Heart right ventricle (tissue), 16 donors: ENCODE data around the gene SPCS3. TPM values are rescaled to one million over a fixed set of nuclear protein-coding genes. Genes with fewer than 3 reads are reported as not detected.

Experiments
- ATAC-seq, 8 donors: fragments of 200-7000 bp; cut with Tn5 transposase; one replicate each; pipeline ENCODE4 v1.9.1; 2020; ENCODE audit warnings: mild to moderate bottlenecking in 8 of 8, moderate library complexity in 8 of 8, moderate number of reproducible peaks in 1 of 8
- DNase-seq, 2 donors: peaks; one replicate each; pipeline ENCODE4 v3.0.0-alpha.2; 2020
- H3K27ac ChIP-seq, 10 donors: fragments of 200-600 bp; sonication (generic) in 2 of 10; one replicate each; pipeline versions ENCODE4 v1.5.0 to v1.8.0; 2020 to 2022; ENCODE audit warnings: mild to moderate bottlenecking in 3 of 10
- H3K27me3 ChIP-seq, 7 donors: fragments of 200-600 bp; one replicate each; pipeline ENCODE4 v1.8.0; 2021 to 2022; ENCODE audit warnings: mild to moderate bottlenecking in 2 of 7
- H3K36me3 ChIP-seq, 9 donors: fragments of 200-600 bp; sonication (generic) in 1 of 9; one replicate each; pipeline versions ENCODE4 v1.5.0 to v1.8.0; 2020 to 2022; ENCODE audit warnings: mild to moderate bottlenecking in 2 of 9
- H3K4me1 ChIP-seq, 9 donors: fragments of 200-600 bp; sonication (generic) in 1 of 9; one replicate each; pipeline versions ENCODE4 v1.5.0 to v1.8.0; 2020 to 2022; ENCODE audit warnings: mild to moderate bottlenecking in 4 of 9
- H3K4me3 ChIP-seq, 10 donors: fragments of 200-600 bp; sonication (generic) in 2 of 10; one replicate each; pipeline versions ENCODE4 v1.5.0 to v1.8.0; 2020 to 2022; ENCODE audit warnings: mild to moderate bottlenecking in 7 of 10, moderate library complexity in 2 of 10
- H3K9me3 ChIP-seq, 11 donors: fragments of 200-600 bp in 10 of 11; sonication (generic) in 2 of 11; one replicate each; pipeline versions ENCODE4 v1.5.0 to v1.8.0; 2013 to 2022; ENCODE audit warnings: mild to moderate bottlenecking in 2 of 11, control low read depth in 1 of 11, moderate library complexity in 1 of 11
- CTCF ChIP-seq, 9 donors: fragments of 200-600 bp; sonication (generic) in 2 of 9; IDR thresholded peaks; one replicate each; pipeline versions ENCODE4 v1.5.0 to v1.8.0; 2021 to 2022; ENCODE audit warnings: antibody characterized with exemption in 9 of 9, mild to moderate bottlenecking in 5 of 9, moderate library complexity in 1 of 9
- WGBS, 2 donors: extraction: QIAGEN DNeasy Blood & Tissue Kit; methylation state at CpG; one replicate each; pipeline ENCODE4 v1.1.7; 2013; ENCODE audit warnings: inconsistent platforms in 1 of 2; 5-methylcytosine and 5-hydroxymethylcytosine counted together
- intact Hi-C, 10 donors: fragments of 100-400 bp; cut with DNase I; formaldehyde crosslinking; loops; one replicate each; pipeline versions ENCODE4 v1.11.1 to v1.14.2; 2022
- polyA plus RNA-seq, 2 donors: library from polyadenylated mRNA; stranded (reverse); fragments of 200-250 nt; gene quantifications; one replicate each; pipeline ENCODE4 v1.2.3, GENCODE V29; 2013
- total RNA-seq, 10 donors: library from RNA; stranded (reverse); fragmentation: NEBNext Ultra II Directional in 3 of 10; extraction: Animal tissue kit (Norgen Biotek cat#: 25700) in 3 of 10; gene quantifications; one replicate each; pipeline versions ENCODE4 v1.2.1 to v1.2.4, GENCODE V29; 2021 to 2023
- donor health status: Arrhythmogenic right ventricular cardiomyopathy.
- donor health status: ischemic (EF 13 %, LVEDD 7.1; RV severe dilation, severe dysfunction).
- donor health status: healthy with polysubstance abuse.
- donor health status: DM: no; HTN: yes; CAD: no.
- donor health status: DM: no; HTN: no; CAD: no.
- donor health status: ischemic (EF 25% LVEDD 6.9; RV normal size, moderate dysfunction).
- donor health status: ischemic (EF 25% LVEDD 5.7; RV mildly dilated, moderate dysfunction).
- donor health status: healthy.
- donor health status: DM: yes; HTN: yes; CAD: no.
- donor health status: Ischemic cardiomyopathy.
- donor health status: ischemic (EF 35%, LVEDD 5.7; RV mildly dilated, moderate dysfunction).
- donor health status: nonischemic (EF 11% LVEDD 7.7; RV severe dilation, severe dysfunction).
- donor health status: DM: yes; HTN: yes; CAD: no.
- donor health status: PGD.
- donor health status: ischemic (EF 29% LVEDD 5.4; RV normal size, mild dysfunction).
- donor health status: nonischemic (EF 23%, LVEDD 6.1; RV moderate dilation, normal function).

SPCS3 gene
- total and polyA plus RNA-seq, 12 donors: 21.7 to 122 (median 90.9) TPM

- H3K9me3 ChIP-seq: no peaks in the 10 kb centered on the region
- intact Hi-C loops: no loop called here
- WGBS, 2 donors: 58 to 66% methylated on average over 6 of the region's 6 CpGs
- H3K27ac ChIP-seq: no peak overlapping the region
- DNase-seq: no peak
- H3K4me3 ChIP-seq: no peak overlapping the region
- TF ChIP-seq CTCF (IDR thresholded peaks at IDR 0.05): no peak
- no peak for ATAC-seq
- H3K36me3 ChIP-seq: no peaks in the 10 kb centered on the region
- H3K27me3 ChIP-seq: no peaks in the 10 kb centered on the region
- H3K4me1 ChIP-seq: no peaks in the 10 kb centered on the region
Measured at GRCh38 chr4:176298664-176299063, 21.1 kb upstream of the SPCS3 start.

- no peak for ATAC-seq
- no peak for TF ChIP-seq CTCF (IDR thresholded peaks at IDR 0.05)
- Histone ChIP-seq H3K4me3 (no peak overlapping the region), H3K27ac (no peak overlapping the region), H3K9me3 (no peaks in the 10 kb centered on the region), H3K36me3 (no peaks in the 10 kb centered on the region), H3K27me3 (peaks cover 0 to 5% (median 0%) of the 10 kb centered on the region in 7 donors), H3K4me1 (no peaks in the 10 kb centered on the region)
- intact Hi-C loops: no loop called here
- WGBS, 2 donors: 78 to 88% methylated on average over 7 to 9 of the region's 9 CpGs
- DNase-seq: no peak
Measured at GRCh38 chr4:176300036-176300435, 19.7 kb upstream of the SPCS3 start.

- no peaks in the 10 kb centered on the region for H3K9me3 ChIP-seq
- H3K36me3 ChIP-seq: no peaks in the 10 kb centered on the region
- no peaks in the 10 kb centered on the region for H3K4me1 ChIP-seq
- intact Hi-C loops: no loop called here
- ATAC-seq (no peak), DNase-seq (no peak)
- no peak overlapping the region for H3K27ac ChIP-seq
- no peak overlapping the region for H3K4me3 ChIP-seq
- no peak for TF ChIP-seq CTCF (IDR thresholded peaks at IDR 0.05)
- peaks cover 0 to 5% (median 0%) of the 10 kb centered on the region in 7 donors for H3K27me3 ChIP-seq
Measured at GRCh38 chr4:176300565-176300964, 19.2 kb upstream of the SPCS3 start.

GRCh38 chr4:176302283-176303275 is 17.2 kb upstream of the SPCS3 start:
- H3K36me3 ChIP-seq: no peaks in the 10 kb centered on the region
- ATAC-seq (no peak), DNase-seq (no peak)
- no peak for TF ChIP-seq CTCF (IDR thresholded peaks at IDR 0.05)
- intact Hi-C loops: no loop called here
- H3K4me3 ChIP-seq: no peak overlapping the region
- H3K9me3 ChIP-seq: no peaks in the 10 kb centered on the region
- H3K27me3 ChIP-seq: peaks cover 0 to 5% (median 0%) of the 10 kb centered on the region in 7 donors
- WGBS, 2 donors: 51 to 62% methylated on average over 2 of the region's 2 CpGs
- no peak overlapping the region for H3K27ac ChIP-seq
- no peaks in the 10 kb centered on the region for H3K4me1 ChIP-seq
